ENCODE results near the gene REEP3. TPM values are rescaled to one million over a fixed set of nuclear protein-coding genes. Genes with fewer than 3 reads are reported as not detected.

Gene REEP3
- total RNA-seq, 1 experiment from 2014 or later, result 94.7 TPM

DNA sequence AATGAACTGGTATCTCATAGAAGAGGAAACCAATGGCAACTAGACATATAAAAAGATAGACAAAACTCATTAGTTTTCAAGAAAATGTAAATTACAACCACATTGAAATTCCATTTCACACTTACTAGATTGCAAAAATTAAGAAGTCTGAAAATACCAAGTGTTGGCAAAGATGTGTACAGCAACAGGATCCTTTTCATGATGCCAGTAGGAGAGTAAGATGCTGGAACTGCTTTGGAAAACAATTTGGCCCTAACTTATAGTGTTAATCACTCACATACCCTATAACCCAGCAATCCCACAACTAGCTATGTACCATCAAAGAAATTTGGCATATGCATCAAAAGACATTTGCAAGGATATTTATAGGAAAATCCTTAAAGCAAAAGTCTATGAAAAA, 15.5 kb downstream of the REEP3 start:
- BruUV-seq (replicated peaks), result no TSS peak
- H3K27ac Mint-ChIP-seq (ENCODE audit: unreplicated experiment), result peak overlapping the region; percentile 89
- intact Hi-C loops (cut with micrococcal nuclease; ENCODE audit: unreplicated experiment), result no loop called here
- no peaks in the 10 kb centered on the region for H3K27me3 Mint-ChIP-seq (ENCODE audit: unreplicated experiment)
- CTCF ChIA-PET, result no interaction called here
- no peak overlapping the region for H3K4me3 Mint-ChIP-seq (ENCODE audit: low read depth, unreplicated experiment)
- no peaks in the 10 kb centered on the region for H3K9me3 Mint-ChIP-seq (ENCODE audit: low read depth, unreplicated experiment)
- no peak for DNase-seq
- TF ChIP-seq, protein P1, sequence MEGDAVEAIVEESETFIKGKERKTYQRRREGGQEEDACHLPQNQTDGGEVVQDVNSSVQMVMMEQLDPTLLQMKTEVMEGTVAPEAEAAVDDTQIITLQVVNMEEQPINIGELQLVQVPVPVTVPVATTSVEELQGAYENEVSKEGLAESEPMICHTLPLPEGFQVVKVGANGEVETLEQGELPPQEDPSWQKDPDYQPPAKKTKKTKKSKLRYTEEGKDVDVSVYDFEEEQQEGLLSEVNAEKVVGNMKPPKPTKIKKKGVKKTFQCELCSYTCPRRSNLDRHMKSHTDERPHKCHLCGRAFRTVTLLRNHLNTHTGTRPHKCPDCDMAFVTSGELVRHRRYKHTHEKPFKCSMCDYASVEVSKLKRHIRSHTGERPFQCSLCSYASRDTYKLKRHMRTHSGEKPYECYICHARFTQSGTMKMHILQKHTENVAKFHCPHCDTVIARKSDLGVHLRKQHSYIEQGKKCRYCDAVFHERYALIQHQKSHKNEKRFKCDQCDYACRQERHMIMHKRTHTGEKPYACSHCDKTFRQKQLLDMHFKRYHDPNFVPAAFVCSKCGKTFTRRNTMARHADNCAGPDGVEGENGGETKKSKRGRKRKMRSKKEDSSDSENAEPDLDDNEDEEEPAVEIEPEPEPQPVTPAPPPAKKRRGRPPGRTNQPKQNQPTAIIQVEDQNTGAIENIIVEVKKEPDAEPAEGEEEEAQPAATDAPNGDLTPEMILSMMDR (IDR thresholded peaks at IDR 0.05; ENCODE audit: unreplicated experiment), result no peak
- peaks cover 46% of the 10 kb centered on the region for H3K4me1 Mint-ChIP-seq (ENCODE audit: low read depth, unreplicated experiment)
- H3K36me3 Mint-ChIP-seq (ENCODE audit: insufficient read depth, unreplicated experiment), result no peaks in the 10 kb centered on the region

DNA sequence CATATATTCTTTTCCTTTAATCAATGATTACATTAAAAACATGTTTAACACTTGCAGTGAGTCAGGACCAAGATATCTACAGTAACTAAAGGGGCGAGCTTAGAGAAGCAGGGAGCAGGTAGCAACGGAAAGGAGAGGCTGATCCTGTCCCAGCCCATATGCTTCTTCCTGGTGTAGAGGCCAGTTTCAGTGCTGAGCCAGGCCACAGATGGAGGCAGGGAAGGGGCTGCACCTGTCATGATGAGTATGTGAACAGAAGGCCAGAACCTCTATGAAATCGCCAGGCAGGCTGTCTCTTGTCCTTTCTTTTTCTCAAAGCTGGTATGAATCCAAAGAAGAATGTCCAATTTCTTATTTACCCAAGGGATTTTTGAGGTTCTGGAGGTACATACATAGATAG, 16.3 kb downstream of the REEP3 start:
- H3K9me3 Mint-ChIP-seq (ENCODE audit: low read depth, unreplicated experiment), result no peaks in the 10 kb centered on the region
- TF ChIP-seq, protein P1 (IDR thresholded peaks at IDR 0.05; ENCODE audit: unreplicated experiment), result no peak
- intact Hi-C loops (cut with micrococcal nuclease; ENCODE audit: unreplicated experiment), result no loop called here
- H3K27ac Mint-ChIP-seq (ENCODE audit: unreplicated experiment), result peak overlapping the region; percentile 89
- no TSS peak for BruUV-seq (replicated peaks)
- no peaks in the 10 kb centered on the region for H3K36me3 Mint-ChIP-seq (ENCODE audit: insufficient read depth, unreplicated experiment)
- H3K27me3 Mint-ChIP-seq (ENCODE audit: unreplicated experiment), result no peaks in the 10 kb centered on the region
- CTCF ChIA-PET, result interaction anchor here (0.6 to 1.3 kb wide), 4 partner anchors 15 to 383 kb away, joined by 3 to 5 read pairs (median 4); no protein-coding TSS in a partner anchor
- H3K4me3 Mint-ChIP-seq (ENCODE audit: low read depth, unreplicated experiment), result peak overlapping the region; percentile 42
- peak; percentile 56 for DNase-seq
- peaks cover 48% of the 10 kb centered on the region for H3K4me1 Mint-ChIP-seq (ENCODE audit: low read depth, unreplicated experiment)

DNA sequence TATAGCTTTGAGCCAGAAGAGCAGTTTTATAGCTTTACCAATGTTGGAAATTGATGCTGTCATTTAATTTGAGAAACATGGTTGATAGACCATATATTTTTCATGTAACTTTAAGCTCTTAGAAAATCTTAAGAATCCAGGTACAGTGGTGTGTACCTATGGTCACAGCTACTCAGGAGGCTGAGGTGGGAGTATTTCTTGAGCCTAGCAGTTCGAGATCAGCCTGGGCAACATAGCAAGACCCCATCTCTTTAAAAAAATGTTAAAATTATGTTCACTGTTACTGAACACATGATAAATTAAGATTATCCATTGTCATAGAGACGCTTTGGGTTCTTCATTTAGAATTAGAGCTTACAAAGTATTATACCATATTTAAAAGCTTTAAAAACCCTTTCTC, 18.2 kb downstream of the REEP3 start:
- intact Hi-C loops (cut with micrococcal nuclease; ENCODE audit: unreplicated experiment), result no loop called here
- Mint-ChIP-seq H3K4me3 (ENCODE audit: low read depth, unreplicated experiment) (no peak overlapping the region), H3K27ac (ENCODE audit: unreplicated experiment) (no peak overlapping the region), H3K9me3 (ENCODE audit: low read depth, unreplicated experiment) (no peaks in the 10 kb centered on the region), H3K4me1 (ENCODE audit: low read depth, unreplicated experiment) (peaks cover 58% of the 10 kb centered on the region), H3K27me3 (ENCODE audit: unreplicated experiment) (no peaks in the 10 kb centered on the region), H3K36me3 (ENCODE audit: insufficient read depth, unreplicated experiment) (peaks cover 3% of the 10 kb centered on the region)
- TF ChIP-seq, protein P1 (IDR thresholded peaks at IDR 0.05; ENCODE audit: unreplicated experiment), result no peak
- no TSS peak for BruUV-seq (replicated peaks)
- CTCF ChIA-PET, result interaction anchor here (0.9 to 1.2 kb wide), 2 partner anchors 9 to 90 kb away, joined by 3 to 7 read pairs; no protein-coding TSS in a partner anchor
- DNase-seq, result no peak

DNA sequence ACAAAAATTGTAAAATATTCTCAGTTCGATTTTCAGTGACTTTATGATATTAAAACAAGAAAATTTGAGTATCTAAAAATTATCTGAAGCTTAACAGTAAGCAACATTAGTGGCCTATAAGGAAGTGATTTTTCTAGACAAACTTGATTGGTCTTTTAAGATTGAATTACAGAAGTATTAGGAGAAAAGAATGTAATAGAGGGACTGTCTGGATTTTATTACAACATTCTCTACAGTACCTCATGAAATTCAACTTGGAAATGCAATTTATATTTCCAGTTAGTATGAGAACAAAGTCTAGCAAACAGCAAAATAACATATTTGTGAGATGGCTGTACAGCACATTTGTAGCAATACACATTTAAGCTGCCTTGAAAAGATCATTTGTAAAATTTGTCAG, 18.8 kb downstream of the REEP3 start:
- TF ChIP-seq, protein P1 (IDR thresholded peaks at IDR 0.05; ENCODE audit: unreplicated experiment), result no peak
- no peak for DNase-seq
- Mint-ChIP-seq H3K27ac (ENCODE audit: unreplicated experiment) (no peak overlapping the region), H3K36me3 (ENCODE audit: insufficient read depth, unreplicated experiment) (peaks cover 5% of the 10 kb centered on the region), H3K4me3 (ENCODE audit: low read depth, unreplicated experiment) (no peak overlapping the region), H3K9me3 (ENCODE audit: low read depth, unreplicated experiment) (no peaks in the 10 kb centered on the region), H3K27me3 (ENCODE audit: unreplicated experiment) (no peaks in the 10 kb centered on the region), H3K4me1 (ENCODE audit: low read depth, unreplicated experiment) (peaks cover 59% of the 10 kb centered on the region)
- intact Hi-C loops (cut with micrococcal nuclease; ENCODE audit: unreplicated experiment), result no loop called here
- CTCF ChIA-PET, result interaction anchor here (0.9 to 1.2 kb wide), 3 partner anchors 9 to 89 kb away, joined by 3 to 7 read pairs (median 3); no protein-coding TSS in a partner anchor
- BruUV-seq (replicated peaks), result no TSS peak

Measured in Calu3 (cell line).